Measurements from ENCODE around the gene HOXC12. TPM values are rescaled to one million over a fixed set of nuclear protein-coding genes. Genes with fewer than 3 reads are reported as not detected.

Gene HOXC12
- total RNA-seq, 1 donor, result under 0.01 TPM

DNA sequence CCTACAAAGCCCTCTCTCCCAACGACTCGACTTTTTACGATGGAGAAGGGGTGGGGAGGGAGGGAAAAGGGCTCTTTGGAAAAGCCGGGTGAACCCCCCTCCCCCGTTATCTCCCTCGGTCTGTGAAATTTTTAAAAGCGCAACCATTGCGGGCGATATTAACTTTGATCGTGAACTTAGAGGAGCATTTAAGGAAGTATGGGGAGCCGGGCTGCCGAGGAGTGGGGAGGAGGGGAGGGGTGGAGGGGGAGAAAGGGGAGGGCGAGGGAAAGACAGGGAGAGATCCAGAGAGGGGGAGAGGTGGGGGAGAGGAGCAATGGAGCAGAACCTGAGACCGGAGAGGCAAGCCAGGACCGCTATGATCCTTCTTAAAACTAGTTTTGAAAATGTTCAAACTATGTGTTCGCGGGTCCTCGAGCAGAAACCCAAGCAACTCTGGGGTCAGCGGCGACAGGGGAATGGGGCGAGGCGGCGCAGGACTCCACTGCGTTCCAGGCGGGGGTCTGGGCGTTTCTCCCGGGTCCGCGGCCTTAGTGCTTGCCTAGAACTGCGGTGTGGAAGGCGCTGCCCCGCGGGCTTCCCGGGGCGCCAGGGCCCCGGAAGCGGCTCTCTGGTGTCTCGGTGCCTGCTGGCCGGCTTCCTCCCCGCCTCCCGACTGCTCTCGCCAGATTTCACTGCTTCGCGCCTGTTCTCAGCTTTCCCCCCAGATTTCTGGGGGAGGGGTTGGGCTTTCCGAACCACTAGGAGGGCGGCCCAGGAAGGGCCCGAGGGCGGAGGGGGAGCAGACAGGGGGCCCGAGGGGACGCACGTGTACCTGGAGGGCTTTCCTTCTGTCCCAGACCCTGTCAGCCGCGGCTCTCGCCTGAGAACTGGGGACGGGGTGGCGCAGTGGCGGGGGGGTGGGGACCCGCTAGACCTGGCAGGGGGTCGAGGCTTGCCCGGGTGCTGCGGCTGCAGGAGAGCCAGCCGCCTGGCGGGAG, 19.7 kb downstream of the HOXC12 start, which contains the start of gene HOTAIR:
Gene HOTAIR (minus strand): TSS at position 871 of the 980 bp plus-strand sequence.
- DNase-seq (ENCODE audit: low read depth), result no peak
- TF ChIP-seq, protein P1, sequence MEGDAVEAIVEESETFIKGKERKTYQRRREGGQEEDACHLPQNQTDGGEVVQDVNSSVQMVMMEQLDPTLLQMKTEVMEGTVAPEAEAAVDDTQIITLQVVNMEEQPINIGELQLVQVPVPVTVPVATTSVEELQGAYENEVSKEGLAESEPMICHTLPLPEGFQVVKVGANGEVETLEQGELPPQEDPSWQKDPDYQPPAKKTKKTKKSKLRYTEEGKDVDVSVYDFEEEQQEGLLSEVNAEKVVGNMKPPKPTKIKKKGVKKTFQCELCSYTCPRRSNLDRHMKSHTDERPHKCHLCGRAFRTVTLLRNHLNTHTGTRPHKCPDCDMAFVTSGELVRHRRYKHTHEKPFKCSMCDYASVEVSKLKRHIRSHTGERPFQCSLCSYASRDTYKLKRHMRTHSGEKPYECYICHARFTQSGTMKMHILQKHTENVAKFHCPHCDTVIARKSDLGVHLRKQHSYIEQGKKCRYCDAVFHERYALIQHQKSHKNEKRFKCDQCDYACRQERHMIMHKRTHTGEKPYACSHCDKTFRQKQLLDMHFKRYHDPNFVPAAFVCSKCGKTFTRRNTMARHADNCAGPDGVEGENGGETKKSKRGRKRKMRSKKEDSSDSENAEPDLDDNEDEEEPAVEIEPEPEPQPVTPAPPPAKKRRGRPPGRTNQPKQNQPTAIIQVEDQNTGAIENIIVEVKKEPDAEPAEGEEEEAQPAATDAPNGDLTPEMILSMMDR (IDR thresholded peaks at IDR 0.05; ENCODE audit: insufficient read depth, low read depth, low read length), result no peak
- H3K4me3 ChIP-seq (ENCODE audit: low read depth, low read length), result peak within 1 kb of the TSS; percentile 61

GRCh38 chr12:53975064-53975471, 20.4 kb downstream of the HOXC12 start:
- H3K4me3 ChIP-seq (ENCODE audit: low read depth, low read length), result peak overlapping the region; percentile 61
- TF ChIP-seq, protein P1 (IDR thresholded peaks at IDR 0.05; ENCODE audit: insufficient read depth, low read depth, low read length), result no peak
- no peak for DNase-seq (ENCODE audit: low read depth)

GRCh38 chr12:53975479-53976152, 20.9 kb downstream of the HOXC12 start:
- H3K4me3 ChIP-seq (ENCODE audit: low read depth, low read length), result no peak overlapping the region
- no peak for DNase-seq (ENCODE audit: low read depth)
- TF ChIP-seq, protein P1 (IDR thresholded peaks at IDR 0.05; ENCODE audit: insufficient read depth, low read depth, low read length), result no peak

- no peak for DNase-seq (ENCODE audit: low read depth)
- TF ChIP-seq, protein P1 (IDR thresholded peaks at IDR 0.05; ENCODE audit: insufficient read depth, low read depth, low read length), result no peak
- H3K4me3 ChIP-seq (ENCODE audit: low read depth, low read length), result no peak overlapping the region
These were observed 21.6 kb downstream of the HOXC12 start for GRCh38 chr12:53976172-53976822.

DNA sequence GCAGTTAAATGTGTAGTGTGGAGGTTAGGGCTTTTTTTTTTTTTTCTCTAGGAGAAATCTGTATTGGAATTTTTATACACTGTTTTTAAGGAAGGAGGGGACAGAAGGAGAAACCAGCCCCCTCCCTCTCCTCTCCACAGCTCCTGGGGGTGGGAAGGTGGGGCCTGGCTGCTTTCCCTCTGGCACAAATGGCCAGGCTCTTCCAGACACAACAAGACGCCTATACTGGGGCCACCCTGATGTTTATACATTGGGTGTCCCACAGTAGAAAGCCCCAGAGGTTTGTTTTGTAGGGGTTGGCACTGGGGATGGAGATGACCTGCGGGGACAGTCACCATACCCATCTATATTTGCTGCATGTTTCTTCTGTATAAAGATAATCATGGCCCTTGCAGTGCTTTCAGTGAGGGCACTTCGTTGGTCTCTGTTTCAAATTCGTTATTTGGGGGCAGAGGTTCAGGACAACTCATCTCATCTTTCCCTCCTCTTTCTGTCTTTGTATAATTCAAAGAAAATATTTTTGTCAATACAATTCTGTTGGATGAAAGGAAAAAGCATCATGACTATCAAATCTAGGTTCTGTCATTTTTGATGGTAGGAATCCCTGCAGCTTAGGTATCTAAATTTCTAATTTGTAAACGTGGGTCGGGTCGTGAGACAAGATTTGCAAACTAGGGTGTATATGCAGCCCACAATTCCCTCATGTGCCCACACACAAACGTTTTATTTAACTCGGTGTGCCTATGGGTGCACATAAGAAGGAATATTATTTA, 22.3 kb downstream of the HOXC12 start:
- no peak overlapping the region for H3K4me3 ChIP-seq (ENCODE audit: low read depth, low read length)
- TF ChIP-seq, protein P1 (IDR thresholded peaks at IDR 0.05; ENCODE audit: insufficient read depth, low read depth, low read length), result no peak
- no peak for DNase-seq (ENCODE audit: low read depth)
